Endothelial cell of umbilical vein (primary cell): Measurements from ENCODE around the gene ADARB1. TPM values are rescaled to one million over a fixed set of nuclear protein-coding genes. Genes with fewer than 3 reads are reported as not detected.

ENCODE experiments used
- BruUV-seq: library from RNA; stranded (reverse); fragments of 400-500 nt; replicated peaks from 2 replicates; lab custom pipeline; 2021; lab: Mats Ljungman, UMichigan
- CTCF ChIA-PET: fragments of 300-600, 350-600 bp; sonication (Branson Sonifier 250); formaldehyde crosslinking; loops from one replicate; lab custom pipeline; 2021; ENCODE audit warnings: antibody characterized with exemption, inconsistent platforms; lab: Charles Lee
- POLR2A ChIA-PET: fragments of 300-600, 350-600 bp; sonication (Branson Sonifier 250); formaldehyde crosslinking; loops from one replicate; lab custom pipeline; 2021; ENCODE audit warnings: antibody characterized with exemption, inconsistent platforms; lab: Charles Lee
- DNase-seq: peaks from one replicate; pipeline ENCODE4 v3.0.0-alpha.2; 2011; ENCODE audit warnings: low read depth, low spot score
- FAIRE-seq: peaks from 2 replicates; lab custom pipeline; 2011; peaks lifted over from hg19 to GRCh38; lab: Jason Lieb, UNC
- H2AFZ ChIP-seq: 2 replicates; pipeline ENCODE4 v1.6.0; 2012; ENCODE audit warnings: low read depth, low read length, control low read depth, inconsistent platforms
- H3K27ac ChIP-seq: 2 replicates; pipeline ENCODE4 v1.5.1; 2011; ENCODE audit warnings: low read depth, mild to moderate bottlenecking, control low read depth, low read length, moderate library complexity; ENCODE audit not compliant: insufficient read depth
- H3K27me3 ChIP-seq, 2 experiments: 2 replicates each; pipeline versions ENCODE4 v1.6.0 to v1.6.1; 2011; ENCODE audit warnings: low read length in 2 of 2, mixed read lengths in 1 of 2; ENCODE audit not compliant: control insufficient read depth in 2 of 2, insufficient read depth in 2 of 2
- H3K36me3 ChIP-seq, 2 experiments: 2 replicates in 1 of 2; 3 replicates in 1 of 2; pipeline ENCODE4 v1.5.1; 2011; ENCODE audit warnings: low read length in 2 of 2, mild to moderate bottlenecking in 1 of 2, moderate library complexity in 1 of 2; ENCODE audit not compliant: control insufficient read depth in 2 of 2, insufficient read depth in 2 of 2; ENCODE audit errors: extremely low read depth in 1 of 2
- H3K4me1 ChIP-seq: 3 replicates; pipeline ENCODE4 v1.5.1; 2011; ENCODE audit warnings: mild to moderate bottlenecking, low read length; ENCODE audit not compliant: control insufficient read depth, insufficient read depth; ENCODE audit errors: extremely low read depth
- H3K4me2 ChIP-seq: 2 replicates; pipeline ENCODE4 v1.6.1; 2011; ENCODE audit warnings: low read length, control low read depth, mixed read lengths; ENCODE audit not compliant: insufficient read depth
- H3K4me3 ChIP-seq, 3 experiments: fragments of 200-600 bp in 1 of 3; sonication (generic), shearing (Covaris generic) in 1 of 3; replicated peaks in 1 of 3; 2 replicates each; pipeline ENCODE4 v1.5.1; 2011 to 2016; ENCODE audit warnings: control low read depth in 3 of 3, low read length in 3 of 3, mild to moderate bottlenecking in 2 of 3, inconsistent platforms in 1 of 3, low read depth in 1 of 3, moderate library complexity in 1 of 3; ENCODE audit not compliant: insufficient read depth in 1 of 3
- H3K79me2 ChIP-seq: 2 replicates; pipeline ENCODE4 v1.6.0; 2012; ENCODE audit warnings: low read length, inconsistent platforms; ENCODE audit not compliant: control insufficient read depth, insufficient read depth
- H3K9ac ChIP-seq: replicated peaks from 2 replicates; pipeline ENCODE3; 2011; ENCODE audit warnings: low read length, control low read depth; ENCODE audit not compliant: insufficient read depth; ENCODE audit errors: extremely low read depth
- H3K9me1 ChIP-seq: replicated peaks from 3 replicates; pipeline ENCODE4 v1.6.0; 2011; ENCODE audit warnings: mild to moderate bottlenecking, low read length; ENCODE audit not compliant: control insufficient read depth, insufficient read depth; ENCODE audit errors: extremely low read depth
- H3K9me3 ChIP-seq: replicated peaks from 2 replicates; pipeline ENCODE4 v1.5.1; 2012; ENCODE audit warnings: low read length, inconsistent platforms; ENCODE audit not compliant: control insufficient read depth, insufficient read depth
- H4K20me1 ChIP-seq: replicated peaks from 2 replicates; pipeline ENCODE3; 2011; ENCODE audit warnings: mild to moderate bottlenecking, low read length; ENCODE audit not compliant: control insufficient read depth, insufficient read depth; ENCODE audit errors: extremely low read depth
- CTCF ChIP-seq, 2 donors: IDR thresholded peaks; 1 replicate in 1 of 2; 2 replicates in 1 of 2; pipeline ENCODE4 v1.5.1; 2011; ENCODE audit warnings: low read length in 2 of 2, mild to moderate bottlenecking in 2 of 2, moderate library complexity in 2 of 2, control low read depth in 1 of 2, inconsistent platforms in 1 of 2, low read depth in 1 of 2; ENCODE audit not compliant: insufficient read depth in 1 of 2; ENCODE audit errors: extremely low read depth in 1 of 2
- EZH2 ChIP-seq: IDR thresholded peaks from 2 replicates; pipeline ENCODE4 v1.6.1; 2012; ENCODE audit warnings: borderline replicate concordance, low read depth, mild to moderate bottlenecking, moderate library complexity, low read length, inconsistent platforms; ENCODE audit not compliant: severe bottlenecking
- FOS ChIP-seq: IDR thresholded peaks from 2 replicates; pipeline ENCODE4 v1.6.1; 2011; ENCODE audit warnings: mild to moderate bottlenecking, low read length, moderate library complexity, borderline replicate concordance; ENCODE audit not compliant: insufficient read depth
- GATA2 ChIP-seq: IDR thresholded peaks from 2 replicates; pipeline ENCODE4 v1.7.0; 2011; ENCODE audit warnings: low read depth, mild to moderate bottlenecking, moderate library complexity, mixed read lengths, low read length; ENCODE audit not compliant: insufficient read length, insufficient read depth
- JUN ChIP-seq: IDR thresholded peaks from 2 replicates; pipeline ENCODE4 v1.6.1; 2011; ENCODE audit warnings: borderline replicate concordance, low read depth; ENCODE audit not compliant: insufficient read length, insufficient read depth
- MAX ChIP-seq: IDR thresholded peaks from 2 replicates; pipeline ENCODE4 v1.6.1; 2011; ENCODE audit not compliant: insufficient read depth, insufficient read length
- MYC ChIP-seq: IDR thresholded peaks from one replicate; pipeline ENCODE4 v1.6.1; 2011; ENCODE audit warnings: mild to moderate bottlenecking, low read depth, low read length
- POLR2A ChIP-seq: IDR thresholded peaks from 2 replicates; pipeline ENCODE4 v1.6.1; 2012; ENCODE audit warnings: low read depth, mild to moderate bottlenecking, control low read depth, low read length
- POLR2AphosphoS5 ChIP-seq: IDR thresholded peaks from 2 replicates; pipeline ENCODE4 v1.6.1; 2012; ENCODE audit warnings: low read depth, mild to moderate bottlenecking, control low read depth, low read length, moderate library complexity; ENCODE audit not compliant: insufficient read depth
- dilution Hi-C: fragments of 300-500 bp; cut with MboI; formaldehyde crosslinking; loops from one replicate; pipeline ENCODE4 v1.15.0; 2019; ENCODE audit warnings: low sequenced_read_pairs; ENCODE audit not compliant: extremely low pct_ligation_motif_present
- intact Hi-C: fragments of 100-400 bp; cut with micrococcal nuclease; formaldehyde crosslinking; loops from one replicate; pipeline ENCODE4 v1.10.0; 2022
- polyA plus RNA-seq, 4 experiments: library from polyadenylated mRNA; depleted of rRNA in 3 of 4; stranded (reverse) in 3 of 4; unstranded in 1 of 4; fragments of >200 nt; gene quantifications; 2 replicates each; pipeline versions ENCODE4 v1.2.1 to v1.2.3, GENCODE V29; 2011 to 2012; ENCODE audit warnings: missing spikeins in 1 of 4
- total RNA-seq: library from RNA; stranded (reverse); gene quantifications from 2 replicates; pipeline ENCODE4 v1.2.3, GENCODE V29; 2021

The ADARB1 gene
- total and polyA plus RNA-seq, 2 donors (not counting 3 experiments of a cell fraction or from before 2014, with no cell fraction given) = 32.5 to 54.3 TPM

- DNase-seq (no peak), FAIRE-seq (no peak)
- BruUV-seq = no TSS peak
- ChIA-PET CTCF (interaction anchor here (8.9 kb wide), 1 partner anchor 11 kb away, joined by 64 read pairs; no protein-coding TSS in a partner anchor), POLR2A (no interaction called here)
- Histone ChIP-seq H3K9ac (no peak overlapping the region), H2AFZ (no peak overlapping the region), H3K36me3 (peaks cover 0 to 3% of the 10 kb centered on the region in 2 experiments), H3K4me1 (peaks cover 14% of the 10 kb centered on the region), H3K27me3 (no peaks in the 10 kb centered on the region), H3K9me1 (no peaks in the 10 kb centered on the region), H3K9me3 (no peaks in the 10 kb centered on the region), H3K79me2 (peaks cover 1% of the 10 kb centered on the region), H3K27ac (no peak overlapping the region), H3K4me2 (no peak overlapping the region), H3K4me3 (no peak overlapping the region), H4K20me1 (no peaks in the 10 kb centered on the region)
- TF ChIP-seq CTCF (IDR thresholded peaks at IDR 0.05; ENCODE audit: extremely low read depth in 1 of 2, insufficient read depth in 1 of 2, low read depth in 1 of 2, low read length in 2 of 2) = no peak
- no peak for TF ChIP-seq POLR2AphosphoS5
- TF ChIP-seq MAX = no peak
- no peak for TF ChIP-seq EZH2
- no peak for TF ChIP-seq POLR2A
- TF ChIP-seq FOS = no peak
- no peak for TF ChIP-seq MYC
- no peak for TF ChIP-seq GATA2
- TF ChIP-seq JUN = no peak
- dilution Hi-C loops = no loop called here
- intact Hi-C loops = no loop called here
Measured at GRCh38 chr21:45118099-45118498, 43.7 kb downstream of the ADARB1 start.
